Esophagus muscularis mucosa (tissue), 4 donors: Measurements from ENCODE around the gene ZNF835.

ENCODE experiments used
- EP300 ChIP-seq: sonication (generic); formaldehyde crosslinking; IDR thresholded peaks from one replicate; pipeline ENCODE4 v1.6.1; 2017; ENCODE audit warnings: antibody characterized with exemption
- POLR2A ChIP-seq: fragments of 450-650 bp; IDR thresholded peaks from one replicate; pipeline ENCODE4 v1.6.1; 2017; ENCODE audit warnings: antibody characterized with exemption, moderate library complexity, mild to moderate bottlenecking, low read depth
- POLR2AphosphoS5 ChIP-seq, 2 donors: sonication (generic); formaldehyde crosslinking; IDR thresholded peaks; one replicate each; pipeline ENCODE4 v1.6.1; 2017; ENCODE audit warnings: antibody characterized with exemption in 2 of 2
- TF ChIP-seq, protein P1 (sequence below), 3 experiments: fragments of 200-600 bp in 2 of 3; fragments of 450-650 bp in 1 of 3; sonication (generic) in 2 of 3; IDR thresholded peaks; one replicate each; pipeline ENCODE4 v1.5.1; 2017 to 2019; ENCODE audit warnings: antibody characterized with exemption in 3 of 3, mild to moderate bottlenecking in 2 of 3, moderate library complexity in 1 of 3

GRCh38 chr19:56720281-56720680, 48.7 kb upstream of the ZNF835 start:
- TF ChIP-seq, protein P1, sequence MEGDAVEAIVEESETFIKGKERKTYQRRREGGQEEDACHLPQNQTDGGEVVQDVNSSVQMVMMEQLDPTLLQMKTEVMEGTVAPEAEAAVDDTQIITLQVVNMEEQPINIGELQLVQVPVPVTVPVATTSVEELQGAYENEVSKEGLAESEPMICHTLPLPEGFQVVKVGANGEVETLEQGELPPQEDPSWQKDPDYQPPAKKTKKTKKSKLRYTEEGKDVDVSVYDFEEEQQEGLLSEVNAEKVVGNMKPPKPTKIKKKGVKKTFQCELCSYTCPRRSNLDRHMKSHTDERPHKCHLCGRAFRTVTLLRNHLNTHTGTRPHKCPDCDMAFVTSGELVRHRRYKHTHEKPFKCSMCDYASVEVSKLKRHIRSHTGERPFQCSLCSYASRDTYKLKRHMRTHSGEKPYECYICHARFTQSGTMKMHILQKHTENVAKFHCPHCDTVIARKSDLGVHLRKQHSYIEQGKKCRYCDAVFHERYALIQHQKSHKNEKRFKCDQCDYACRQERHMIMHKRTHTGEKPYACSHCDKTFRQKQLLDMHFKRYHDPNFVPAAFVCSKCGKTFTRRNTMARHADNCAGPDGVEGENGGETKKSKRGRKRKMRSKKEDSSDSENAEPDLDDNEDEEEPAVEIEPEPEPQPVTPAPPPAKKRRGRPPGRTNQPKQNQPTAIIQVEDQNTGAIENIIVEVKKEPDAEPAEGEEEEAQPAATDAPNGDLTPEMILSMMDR (IDR thresholded peaks at IDR 0.05) = no peak
- TF ChIP-seq POLR2A (no peak), POLR2AphosphoS5 (IDR thresholded peaks at IDR 0.05) (no peak), EP300 (no peak)
